ENCODE results near the gene NOS3. TPM values are rescaled to one million over a fixed set of nuclear protein-coding genes. Genes with fewer than 3 reads are reported as not detected.
A peak's percentile ranks its signal among the peaks of the same experiment; 100 is the strongest.

The NOS3 gene
- total and polyA plus RNA-seq, 9 of the 15 experiments (the other 6 are each of a cell fraction or from before 2014, with no cell fraction given), result 1.1 to 121 (median 23.6) TPM

- Histone ChIP-seq H3K9me1 (ENCODE audit: control insufficient read depth, insufficient read depth, low read length) (peaks cover 3% of the 10 kb centered on the region), H3K36me3 (ENCODE audit: control insufficient read depth, insufficient read depth, low read length) (no peaks in the 10 kb centered on the region), H2AFZ (ENCODE audit: low read depth, low read length) (peak overlapping the region; percentile 83), H3K79me2 (ENCODE audit: control insufficient read depth, insufficient read depth, low read length) (no peaks in the 10 kb centered on the region), H3K9ac (ENCODE audit: insufficient read depth in 1 of 2, low read depth in 2 of 2, low read length in 2 of 2) (peak overlapping the region in 1 of 2 experiments; percentile 72; a peak in 2 of 4 replicates), H3K4me3 (no peak overlapping the region), H3K27ac (ENCODE audit: extremely low read depth, low read depth, low read length) (no peak overlapping the region), H3K4me2 (ENCODE audit: insufficient read depth, low read length) (peak overlapping the region; percentile 64), H3K27me3 (ENCODE audit: control insufficient read depth in 2 of 2, insufficient read depth in 2 of 2, low read length in 2 of 2) (no peaks in the 10 kb centered on the region), H3K9me3 (replicated peaks; ENCODE audit: control insufficient read depth, insufficient read depth, low read depth, low read length) (no peaks in the 10 kb centered on the region; the same call in 1 of the 2 replicates), H3K4me1 (replicated peaks in 1 of 2; ENCODE audit: control insufficient read depth in 2 of 2, insufficient read depth in 2 of 2, low read length in 2 of 2) (peaks cover 26 to 36% of the 10 kb centered on the region in 2 experiments), H4K20me1 (replicated peaks; ENCODE audit: control insufficient read depth, insufficient read depth, low read length) (no peaks in the 10 kb centered on the region)
- ChIA-PET CTCF (ENCODE audit: low intra/inter-chr PET ratio) (interaction anchor here (0.6 to 2.8 kb wide), 15 partner anchors 8 to 250 kb away, joined by 3 to 36 read pairs (median 5); no protein-coding TSS in a partner anchor), POLR2A (no interaction called here)
- 22% methylated on average over 25 of the region's 31 CpGs for WGBS (ENCODE audit: insufficient coverage, low coverage, missing lambda C conversion rate)
- no TSS peak for BruUV-seq (replicated peaks)
- ATAC-seq, result peak; percentile 82
- FAIRE-seq, result peak; percentile 82
- in situ Hi-C loops (cut with MboI) (loop anchor here (5.0 kb wide), 2 partner anchors 91 to 201 kb away; no protein-coding TSS in a partner anchor), intact Hi-C loops (cut with micrococcal nuclease) (loop anchor here (1.0 to 5.0 kb wide), 3 partner anchors 112 to 210 kb away; partner anchors contain the start of gene GBX1)
- peak; percentile 89 to 92 (median 91) for DNase-seq (ENCODE audit: extremely low read depth in 1 of 4, low spot score in 3 of 4)
- peak; percentile 71; the same call in 1 of the 2 replicates for TF ChIP-seq SMAD4 (CRISPR knock-in tag; conservative IDR thresholded peaks at IDR 0.05)
- peak; percentile 48; the same call in 1 of the 2 replicates for TF ChIP-seq ZNF592 (IDR thresholded peaks at IDR 0.05)
- TF ChIP-seq NR3C1 (CRISPR knock-in tag; IDR thresholded peaks at IDR 0.05), result no peak
- TF ChIP-seq HDAC8 (tag; IDR thresholded peaks at IDR 0.05), result 0 out of 2 replicates have a peak, but pooled peaks have one; percentile 24
- peak in 1 of 2 experiments; percentile 52; a peak in 3 of 4 replicates for TF ChIP-seq RCOR1 (IDR thresholded peaks at IDR 0.05; ENCODE audit: borderline replicate concordance in 1 of 2, low read depth in 2 of 2, low read length in 2 of 2)
- TF ChIP-seq, protein P1, sequence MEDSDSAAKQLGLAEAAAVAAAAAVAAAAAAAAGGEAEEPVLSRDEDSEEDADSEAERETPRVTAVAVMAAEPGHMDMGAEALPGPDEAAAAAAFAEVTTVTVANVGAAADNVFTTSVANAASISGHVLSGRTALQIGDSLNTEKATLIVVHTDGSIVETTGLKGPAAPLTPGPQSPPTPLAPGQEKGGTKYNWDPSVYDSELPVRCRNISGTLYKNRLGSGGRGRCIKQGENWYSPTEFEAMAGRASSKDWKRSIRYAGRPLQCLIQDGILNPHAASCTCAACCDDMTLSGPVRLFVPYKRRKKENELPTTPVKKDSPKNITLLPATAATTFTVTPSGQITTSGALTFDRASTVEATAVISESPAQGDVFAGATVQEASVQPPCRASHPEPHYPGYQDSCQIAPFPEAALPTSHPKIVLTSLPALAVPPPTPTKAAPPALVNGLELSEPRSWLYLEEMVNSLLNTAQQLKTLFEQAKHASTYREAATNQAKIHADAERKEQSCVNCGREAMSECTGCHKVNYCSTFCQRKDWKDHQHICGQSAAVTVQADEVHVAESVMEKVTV (CRISPR knock-in tag; IDR thresholded peaks at IDR 0.05), result peak; percentile 90
- 0 out of 2 replicates have a peak, but pooled peaks have one; percentile 33 for TF ChIP-seq SIN3B (IDR thresholded peaks at IDR 0.05; ENCODE audit: low read depth)
- no peak; the same call in 1 of the 2 replicates for TF ChIP-seq CREB1 (IDR thresholded peaks at IDR 0.05)
- peak; percentile 27; the same call in 1 of the 2 replicates for TF ChIP-seq CREB1 (CRISPR knock-in tag; IDR thresholded peaks at IDR 0.05)
Observed at GRCh38 chr7:150988230-150989226, 2.3 kb upstream of the NOS3 start.

All from K562 (cell line).